MM.1S (cell line): Measurements from ENCODE around the gene DIS3L2.

Experiments used
- DNase-seq: peaks from one replicate; pipeline ENCODE4 v3.0.0-alpha.2; 2015
- H2AFZ ChIP-seq: fragments of 300-600 bp; sonication (generic); 2 replicates; pipeline ENCODE4 v1.6.0; 2016; ENCODE audit warnings: antibody characterized with exemption, low read length
- H3F3A ChIP-seq: fragments of 300-600 bp; sonication (generic); 2 replicates; pipeline ENCODE4 v1.6.1; 2016; ENCODE audit warnings: mild to moderate bottlenecking, antibody characterized with exemption, low read length, moderate library complexity, mixed read lengths; ENCODE audit not compliant: insufficient read depth
- H3K27ac ChIP-seq: fragments of 300-600 bp; sonication (generic); 2 replicates; pipeline ENCODE4 v1.5.1; 2016; ENCODE audit warnings: mild to moderate bottlenecking, low read length
- H3K27me3 ChIP-seq: fragments of 300-600 bp; sonication (generic); replicated peaks from 2 replicates; pipeline ENCODE4 v1.6.0; 2016; ENCODE audit warnings: low read length; ENCODE audit not compliant: insufficient read depth
- H3K36me3 ChIP-seq: fragments of 300-600 bp; sonication (generic); replicated peaks from 2 replicates; pipeline ENCODE4 v1.6.1; 2016; ENCODE audit warnings: mild to moderate bottlenecking, low read length, mixed read lengths; ENCODE audit not compliant: insufficient read depth
- H3K4me1 ChIP-seq: fragments of 300-600 bp; sonication (generic); 2 replicates; pipeline ENCODE4 v1.6.1; 2016; ENCODE audit warnings: low read length, mixed read lengths
- H3K4me2 ChIP-seq: fragments of 300-600 bp; sonication (generic); 2 replicates; pipeline ENCODE4 v1.6.0; 2016; ENCODE audit warnings: low read depth, low read length
- H3K4me3 ChIP-seq: fragments of 300-600 bp; sonication (generic); 2 replicates; pipeline ENCODE4 v1.5.1; 2016; ENCODE audit warnings: low read length, mixed read lengths
- H3K79me2 ChIP-seq: fragments of 300-600 bp; sonication (generic); 2 replicates; pipeline ENCODE4 v1.6.1; 2016; ENCODE audit warnings: mixed run types, low read length, mixed read lengths
- H3K9ac ChIP-seq: fragments of 300-600 bp; sonication (generic); 2 replicates; pipeline ENCODE4 v1.6.1; 2016; ENCODE audit warnings: low read length, mixed read lengths
- H3K9me2 ChIP-seq: fragments of 300-600 bp; sonication (generic); replicated peaks from 2 replicates; pipeline ENCODE4 v1.6.1; 2016; ENCODE audit warnings: mild to moderate bottlenecking, low read length, mixed read lengths; ENCODE audit not compliant: insufficient read depth
- H3K9me3 ChIP-seq: fragments of 300-600 bp; sonication (generic); replicated peaks from 2 replicates; pipeline ENCODE4 v1.6.1; 2016; ENCODE audit warnings: mild to moderate bottlenecking, low read length, mixed read lengths; ENCODE audit not compliant: insufficient read depth
- H4K20me1 ChIP-seq: fragments of 300-600 bp; sonication (generic); 2 replicates; pipeline ENCODE4 v1.6.1; 2016; ENCODE audit warnings: mild to moderate bottlenecking, low read length, moderate library complexity, mixed read lengths; ENCODE audit not compliant: insufficient read depth
- CTCF ChIP-seq: fragments of 300-600 bp; sonication (generic); IDR thresholded peaks from 2 replicates; pipeline ENCODE4 v1.5.1; 2016; ENCODE audit warnings: antibody characterized with exemption, low read length, mixed read lengths
- EZH2 ChIP-seq: fragments of 300-600 bp; sonication (generic); optimal IDR thresholded peaks from 2 replicates; pipeline ENCODE3; 2017; ENCODE audit warnings: low read depth, mild to moderate bottlenecking, antibody characterized with exemption, low read length, mixed read lengths
- EZH2phosphoT487 ChIP-seq: fragments of 300-600 bp; sonication (generic); IDR thresholded peaks from 2 replicates; pipeline ENCODE4 v1.6.1; 2018; ENCODE audit warnings: antibody characterized with exemption, low read length

DIS3L2 gene

DNA sequence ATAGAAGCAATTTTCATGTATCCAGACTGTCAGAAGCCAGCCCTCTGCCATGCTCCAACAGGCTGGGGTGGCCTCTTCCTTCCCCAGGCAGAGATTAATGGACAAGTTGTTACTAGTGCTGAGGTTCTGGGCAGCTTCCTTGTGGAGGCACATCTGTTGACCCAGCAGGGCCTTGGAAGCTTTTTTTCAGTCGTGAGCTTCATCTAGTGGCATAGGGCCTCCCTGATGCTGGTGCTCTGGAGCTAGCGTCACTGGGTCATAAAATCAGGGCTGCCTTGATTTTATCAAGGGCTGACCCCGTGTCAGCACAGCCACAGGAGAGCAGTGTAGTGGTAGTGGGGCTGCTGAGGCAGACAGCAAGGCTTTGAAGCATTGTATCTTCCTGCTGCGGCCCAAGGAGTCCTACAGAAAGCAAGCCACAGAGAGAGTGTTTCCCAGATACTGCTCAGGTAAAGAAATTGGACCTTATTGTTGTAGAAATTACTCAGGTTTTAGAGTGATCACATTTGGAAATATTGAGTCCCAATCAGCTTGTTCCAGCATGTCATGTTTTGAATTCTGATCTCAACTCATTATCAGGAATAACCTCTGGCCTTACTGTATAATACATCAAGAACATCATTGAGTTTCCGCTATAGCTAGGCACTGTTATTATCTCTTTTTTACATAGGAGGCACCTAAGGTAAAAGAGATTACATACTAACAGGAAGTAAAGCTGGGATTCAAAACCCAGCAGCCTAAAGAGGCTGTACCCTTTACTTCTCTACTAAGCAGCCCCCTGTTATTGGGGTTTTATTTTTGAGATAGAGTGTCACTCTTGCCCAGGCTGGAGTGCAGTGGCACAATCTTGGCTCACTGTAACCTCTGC is 324.7 kb downstream of the DIS3L2 start:
- no peak for DNase-seq

GRCh38 chr2:232287316-232287715 is 325.8 kb downstream of the DIS3L2 start:
- H3F3A ChIP-seq: no peaks in the 10 kb centered on the region
- H3K79me2 ChIP-seq: no peaks in the 10 kb centered on the region
- peaks cover 2% of the 10 kb centered on the region; the same call in 1 of the 2 replicates for H3K4me1 ChIP-seq
- no peak overlapping the region for H3K9ac ChIP-seq
- no peaks in the 10 kb centered on the region for H3K36me3 ChIP-seq
- H2AFZ ChIP-seq: no peak overlapping the region
- no peak for TF ChIP-seq EZH2
- no peak for TF ChIP-seq EZH2phosphoT487
- no peak for TF ChIP-seq CTCF
- H3K27ac ChIP-seq: no peak overlapping the region
- DNase-seq: no peak
- H3K9me2 ChIP-seq: no peaks in the 10 kb centered on the region
- no peaks in the 10 kb centered on the region for H3K9me3 ChIP-seq
- no peaks in the 10 kb centered on the region for H3K27me3 ChIP-seq
- no peak overlapping the region for H3K4me2 ChIP-seq
- H3K4me3 ChIP-seq: no peak overlapping the region
- no peaks in the 10 kb centered on the region for H4K20me1 ChIP-seq

More for the DNA sequence above, 324.7 kb downstream of the DIS3L2 start:
- no peaks in the 10 kb centered on the region for H3F3A ChIP-seq
- H3K4me3 ChIP-seq: no peak overlapping the region
- H3K9ac ChIP-seq: no peak overlapping the region
- H3K79me2 ChIP-seq: no peaks in the 10 kb centered on the region
- TF ChIP-seq CTCF: no peak
- TF ChIP-seq EZH2phosphoT487: no peak
- no peaks in the 10 kb centered on the region for H3K4me1 ChIP-seq
- no peaks in the 10 kb centered on the region for H3K9me3 ChIP-seq
- H3K4me2 ChIP-seq: no peak overlapping the region
- H3K27me3 ChIP-seq: no peaks in the 10 kb centered on the region
- H2AFZ ChIP-seq: no peak overlapping the region
- no peaks in the 10 kb centered on the region for H4K20me1 ChIP-seq
- no peaks in the 10 kb centered on the region for H3K36me3 ChIP-seq
- H3K9me2 ChIP-seq: no peaks in the 10 kb centered on the region
- no peak overlapping the region for H3K27ac ChIP-seq

GRCh38 chr2:232288489-232289030 is 327.0 kb downstream of the DIS3L2 start:
- no peak overlapping the region for H2AFZ ChIP-seq
- H3K9ac ChIP-seq: no peak overlapping the region
- no peaks in the 10 kb centered on the region for H3K9me2 ChIP-seq
- no peak for DNase-seq
- H3K27ac ChIP-seq: no peak overlapping the region
- no peaks in the 10 kb centered on the region for H3F3A ChIP-seq
- H3K4me2 ChIP-seq: no peak overlapping the region
- no peaks in the 10 kb centered on the region for H3K9me3 ChIP-seq
- no peaks in the 10 kb centered on the region for H3K79me2 ChIP-seq
- H3K36me3 ChIP-seq: no peaks in the 10 kb centered on the region
- H3K4me1 ChIP-seq: peaks cover 10% of the 10 kb centered on the region
- no peaks in the 10 kb centered on the region for H3K27me3 ChIP-seq
- H4K20me1 ChIP-seq: no peaks in the 10 kb centered on the region
- H3K4me3 ChIP-seq: no peak overlapping the region
- TF ChIP-seq EZH2phosphoT487: no peak
- no peak for TF ChIP-seq CTCF
- no peak for TF ChIP-seq EZH2
